Stimulated activated CD4-positive, alpha-beta T cell treated with anti-CD3 and anti-CD28 coated beads, Interleukin-12 subunit alpha, Interleukin-12 subunit beta, amount 100 ng/mL, for 48 hours (primary cell): ENCODE data around the gene ADAMTS4.

Experiments used
- DNase-seq, 3 donors: peaks; one replicate each; pipeline ENCODE4 v3.0.0-alpha.2; 2020; ENCODE audit warnings: low read depth in 2 of 3, low spot score in 1 of 3

The ADAMTS4 gene

GRCh38 chr1:161220002-161220401 lies 21.1 kb upstream of the ADAMTS4 start:
- DNase-seq, result no peak

GRCh38 chr1:161219078-161219892 lies 20.4 kb upstream of the ADAMTS4 start:
- DNase-seq, result no peak

GRCh38 chr1:161218301-161219077 lies 19.6 kb upstream of the ADAMTS4 start:
- DNase-seq, result no peak

GRCh38 chr1:161217831-161218230 lies 19.0 kb upstream of the ADAMTS4 start:
- no peak for DNase-seq

GRCh38 chr1:161216945-161217712 lies 18.3 kb upstream of the ADAMTS4 start:
- no peak for DNase-seq

- DNase-seq, result no peak
Observed at GRCh38 chr1:161215076-161215475, 16.2 kb upstream of the ADAMTS4 start, which contains the start of gene FCER1G. Gene FCER1G (plus strand): TSS chr1:161215295. CDS start chr1:161215322, 27 bp downstream.

- DNase-seq, result no peak
Observed at GRCh38 chr1:161214369-161214768, 15.5 kb upstream of the ADAMTS4 start.

- DNase-seq, result peak; percentile 58 to 71 (median 60)
Observed at GRCh38 chr1:161209790-161210409, 11.0 kb upstream of the ADAMTS4 start.

- no peak for DNase-seq
Observed at GRCh38 chr1:161207173-161207572, 8.3 kb upstream of the ADAMTS4 start.

GRCh38 chr1:161206411-161207140 lies 7.7 kb upstream of the ADAMTS4 start:
- DNase-seq, result no peak

- peak; percentile 92 to 94 (median 93) for DNase-seq
Observed at GRCh38 chr1:161201836-161202712, 3.2 kb upstream of the ADAMTS4 start, which contains the start of gene NDUFS2. Gene NDUFS2 (plus strand): TSS chr1:161202367. CDS start chr1:161202386, 19 bp downstream.

- DNase-seq, result no peak
Observed at GRCh38 chr1:161200992-161201835, 2.4 kb upstream of the ADAMTS4 start.

- no peak for DNase-seq
Observed at GRCh38 chr1:161200421-161200991, 1.7 kb upstream of the ADAMTS4 start.

- DNase-seq, result no peak
Observed at GRCh38 chr1:161199506-161200139, 769 bp upstream of the ADAMTS4 start.

- no peak for DNase-seq
Observed at GRCh38 chr1:161198194-161198896, 509 bp downstream of the ADAMTS4 start.

- no peak for DNase-seq
Observed at GRCh38 chr1:161197560-161198193, 1.2 kb downstream of the ADAMTS4 start.
